Measurements from ENCODE around the gene GAN.
A peak's percentile ranks its signal among the peaks of the same experiment; 100 is the strongest.
"Not testable (repeated sequence)": the region's sequence is repeated elsewhere in the genome, so short reads cannot be mapped to it uniquely, and the experiment has no call there.

The GAN gene

DNA sequence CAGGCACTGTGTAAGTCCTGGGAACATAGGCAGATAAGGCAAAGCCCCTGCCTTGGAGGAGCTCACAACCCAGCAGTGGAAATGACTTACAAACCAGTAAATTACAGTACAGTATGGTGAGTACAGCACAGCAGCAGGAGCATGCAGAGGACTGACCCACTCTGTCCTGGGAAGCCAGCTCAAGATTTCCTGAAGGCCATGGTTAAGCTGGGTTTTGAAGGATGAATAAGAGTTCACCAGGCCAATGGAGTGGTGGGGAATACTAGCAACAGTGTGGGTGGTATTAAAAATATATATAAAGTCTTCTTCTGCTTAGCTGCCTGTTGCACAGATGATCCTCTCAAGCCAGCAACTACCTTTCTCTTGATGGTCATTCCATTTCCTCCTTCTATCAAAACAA is 3.0 kb upstream of the GAN start:
- DNase-seq = no peak

DNA sequence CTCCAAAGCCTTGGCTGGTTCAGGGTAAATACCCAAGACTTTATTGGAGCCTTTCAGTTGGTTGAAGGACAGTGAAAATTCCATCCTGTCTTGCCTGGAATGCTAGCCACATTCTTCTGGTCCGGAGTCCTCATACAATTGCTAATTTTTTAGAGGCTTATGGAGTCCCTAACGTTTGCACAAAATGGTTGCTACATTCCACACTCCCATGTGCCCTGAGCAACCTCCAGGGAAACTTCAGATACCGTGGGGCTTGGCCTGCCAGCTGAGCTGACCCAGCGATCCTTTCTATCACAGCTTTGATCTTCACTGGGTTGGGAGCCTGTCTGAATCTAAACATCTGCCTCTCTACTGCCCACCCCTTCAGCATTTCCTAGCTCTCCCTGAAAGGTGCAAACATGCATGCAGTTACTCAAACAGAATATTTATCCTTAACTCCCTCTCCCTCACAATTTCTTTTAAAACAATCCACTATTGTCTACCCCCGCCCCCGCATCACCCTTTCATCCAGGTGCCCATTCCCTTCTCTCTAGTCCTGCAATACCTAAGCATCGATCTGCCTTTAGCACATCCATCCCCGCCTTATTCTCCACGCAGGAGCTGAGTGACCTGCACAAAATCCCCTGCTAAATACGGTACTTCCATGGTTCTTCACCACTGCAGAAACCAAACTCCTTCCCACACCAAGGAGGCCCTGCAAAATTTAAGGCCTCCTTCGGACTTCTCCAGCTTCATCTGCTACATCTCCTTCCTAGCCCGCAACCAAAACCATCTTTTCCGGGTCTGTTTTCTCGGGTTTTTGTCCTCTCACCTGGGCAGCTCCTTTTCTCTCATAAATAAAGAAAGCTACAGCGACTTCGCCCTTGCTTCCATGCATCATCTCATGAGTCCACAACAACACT is 810 bp upstream of the GAN start:
- no peak for DNase-seq

DNA sequence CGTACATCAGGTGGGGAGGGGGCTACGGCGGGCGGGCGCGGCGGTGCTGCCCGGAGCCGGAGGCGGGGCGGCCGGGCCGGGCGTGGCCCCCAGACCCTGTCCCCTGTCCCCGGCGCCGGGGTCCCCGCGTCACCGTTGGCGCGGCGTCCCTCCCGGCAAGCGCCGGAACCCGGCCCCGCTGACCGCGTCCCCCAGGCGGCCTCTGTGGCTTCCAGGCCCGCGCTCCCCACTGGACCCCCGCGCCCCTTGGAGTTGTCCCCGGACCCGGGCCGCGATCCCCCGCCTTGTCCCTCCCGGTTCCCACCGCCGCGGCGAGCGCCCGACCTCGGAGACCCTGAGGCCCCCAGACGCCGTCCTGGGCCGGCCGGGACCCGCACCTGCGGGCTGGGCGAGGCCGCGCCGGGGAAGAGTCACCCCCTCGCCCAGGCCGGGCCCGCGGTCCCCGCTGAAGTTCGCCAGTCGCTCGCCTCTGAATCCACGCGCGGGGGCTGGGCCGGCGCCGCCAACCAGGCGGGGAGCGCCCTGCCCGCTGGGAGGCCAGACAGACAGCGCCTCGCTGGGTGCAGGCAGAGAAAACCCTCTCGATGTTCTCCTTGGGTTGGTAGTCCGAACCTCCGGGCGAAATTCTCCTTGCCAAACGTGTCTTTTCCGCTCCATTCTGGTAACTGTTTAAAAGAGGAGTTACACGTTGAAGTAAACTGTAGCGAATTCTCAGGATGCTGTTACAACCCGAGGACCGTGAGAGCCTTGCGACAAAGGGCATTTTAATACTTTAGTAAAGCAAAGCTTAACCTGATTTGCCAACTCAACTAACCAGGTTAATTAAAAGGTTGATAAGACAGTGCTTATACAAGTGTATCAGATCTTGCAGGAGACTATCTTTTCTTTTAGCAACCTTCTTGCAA is 761 bp downstream of the GAN start:
- DNase-seq = peak; percentile 49

- no peak for DNase-seq
These were observed 1.4 kb downstream of the GAN start for GRCh38 chr16:81316176-81316496.

- DNase-seq = no peak
These were observed 3.9 kb downstream of the GAN start for GRCh38 chr16:81318711-81319110.

GRCh38 chr16:81319221-81319912 is 4.6 kb downstream of the GAN start:
- DNase-seq = no peak

DNA sequence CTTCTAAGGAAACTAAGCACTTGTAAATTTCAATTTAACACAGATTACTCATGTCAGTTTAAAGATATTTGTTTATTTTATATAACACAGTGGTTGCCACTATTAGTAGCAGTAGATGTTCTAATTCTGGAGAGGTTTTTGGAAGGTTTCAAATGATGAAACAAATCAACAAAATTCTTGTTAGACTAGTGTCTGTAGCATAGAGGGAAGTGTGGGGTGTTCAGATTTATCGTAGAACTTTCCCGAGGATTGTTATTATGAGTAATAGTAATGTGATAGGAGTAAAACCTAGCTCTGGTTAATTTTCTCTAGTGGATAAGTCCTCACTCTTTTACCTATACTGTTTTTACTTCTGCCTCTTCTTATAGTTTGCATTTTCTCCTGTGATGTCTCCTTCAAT is 6.3 kb downstream of the GAN start:
- DNase-seq = no peak

DNA sequence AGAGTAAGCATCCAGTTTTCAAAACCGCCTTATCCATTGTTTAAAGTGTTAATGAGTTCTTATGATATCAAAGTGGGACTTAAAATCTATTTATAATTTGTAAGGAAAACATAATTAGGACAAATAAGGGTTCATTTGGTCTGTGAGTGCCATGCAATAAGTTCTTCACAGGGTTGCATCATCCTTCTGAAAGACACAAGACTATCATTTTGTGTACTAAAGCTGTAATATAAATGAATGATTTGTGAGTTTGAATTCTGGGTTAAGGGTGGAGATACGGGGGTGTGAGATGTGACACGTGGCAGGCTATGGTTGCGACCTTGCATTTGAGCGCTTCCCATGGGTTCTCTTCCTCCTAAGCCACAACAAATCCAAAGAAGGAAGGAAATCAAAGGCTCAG is 6.8 kb downstream of the GAN start:
- no peak for DNase-seq

DNA sequence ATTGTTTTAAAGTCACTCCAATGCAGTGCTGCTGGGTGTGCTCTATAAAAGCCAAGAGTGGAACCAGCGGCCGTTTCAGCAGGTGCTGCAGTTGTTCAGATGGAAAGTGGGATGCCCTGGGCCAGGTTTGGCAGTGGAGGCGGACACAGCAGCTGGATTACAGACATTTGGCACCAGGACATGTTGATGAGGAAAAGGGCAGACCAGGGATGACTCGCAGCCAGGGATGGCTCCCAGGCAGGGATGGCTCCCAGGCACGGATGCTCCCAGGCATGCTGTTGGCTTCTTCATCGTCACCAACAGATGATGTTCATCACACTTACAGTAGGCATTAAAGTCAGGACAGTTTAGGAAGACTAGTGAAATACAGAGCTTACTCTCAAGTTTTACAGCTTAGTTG is 10.0 kb downstream of the GAN start:
- DNase-seq = no peak

- no peak for DNase-seq
These were observed 12.2 kb downstream of the GAN start for GRCh38 chr16:81327011-81327410.

GRCh38 chr16:81327447-81328196 is 12.9 kb downstream of the GAN start:
- no peak for DNase-seq

DNA sequence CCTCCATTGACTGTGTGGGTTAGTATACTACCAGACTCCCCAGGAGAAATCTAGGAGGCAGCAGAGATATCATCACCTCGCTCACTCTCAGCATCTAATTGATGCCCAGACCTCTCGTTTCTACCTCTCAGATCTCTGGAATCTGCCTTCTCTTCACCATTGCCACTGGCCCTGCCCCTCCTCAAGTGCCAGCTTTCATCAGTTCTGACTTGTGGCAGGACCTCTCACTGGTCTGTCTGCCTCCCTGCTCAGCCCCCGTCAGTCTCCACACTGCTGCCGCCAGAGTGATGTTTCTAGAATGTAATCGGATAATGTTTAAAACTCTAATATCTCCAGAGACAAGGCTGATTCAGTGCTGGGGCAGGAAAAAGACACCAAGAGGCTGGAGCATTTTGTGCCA is 15.2 kb downstream of the GAN start:
- no peak for DNase-seq

- DNase-seq = no peak
These were observed 18.6 kb downstream of the GAN start for GRCh38 chr16:81333356-81333755.

DNA sequence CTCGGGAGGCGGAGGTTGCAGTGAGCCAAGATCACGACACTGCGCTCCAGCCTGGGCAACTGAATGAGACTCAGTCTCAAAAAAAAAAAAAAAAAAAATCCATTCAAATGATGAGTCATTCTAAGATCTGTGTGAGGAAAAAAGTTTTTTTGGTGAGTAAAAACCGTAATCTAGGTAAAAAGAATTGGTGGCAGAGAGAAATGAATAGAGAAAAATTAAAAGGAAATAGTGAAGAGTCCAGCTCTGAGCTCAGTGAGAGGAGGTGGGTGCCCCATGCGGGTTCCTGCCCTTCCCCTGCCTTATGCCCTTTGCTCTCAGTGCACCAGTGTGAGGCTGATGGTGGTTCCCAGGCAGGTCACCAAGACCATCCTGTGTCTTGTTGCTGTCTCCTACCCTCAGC is 20.9 kb downstream of the GAN start:
- DNase-seq = peak; percentile 75

- no peak for DNase-seq
These were observed 22.3 kb downstream of the GAN start for GRCh38 chr16:81337097-81337496.

DNA sequence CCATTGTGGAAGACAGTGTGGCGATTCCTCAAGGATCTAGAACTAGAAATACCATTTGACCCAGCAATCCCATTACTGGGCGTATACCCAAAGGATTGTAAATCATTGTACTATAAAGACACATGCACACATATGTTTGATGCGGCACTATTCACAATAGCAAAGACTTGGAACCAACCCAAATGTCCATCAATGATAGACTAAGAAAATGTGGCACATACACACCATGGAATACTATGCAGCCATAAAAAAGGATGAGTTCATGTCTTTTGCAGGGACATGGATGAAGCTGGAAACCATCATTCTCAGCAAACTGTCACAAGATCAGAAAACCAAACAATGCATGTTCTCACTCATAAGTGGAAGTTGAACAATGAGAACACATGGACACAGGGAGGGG is 30.4 kb downstream of the GAN start:
- not testable (repeated sequence) for DNase-seq

DNA sequence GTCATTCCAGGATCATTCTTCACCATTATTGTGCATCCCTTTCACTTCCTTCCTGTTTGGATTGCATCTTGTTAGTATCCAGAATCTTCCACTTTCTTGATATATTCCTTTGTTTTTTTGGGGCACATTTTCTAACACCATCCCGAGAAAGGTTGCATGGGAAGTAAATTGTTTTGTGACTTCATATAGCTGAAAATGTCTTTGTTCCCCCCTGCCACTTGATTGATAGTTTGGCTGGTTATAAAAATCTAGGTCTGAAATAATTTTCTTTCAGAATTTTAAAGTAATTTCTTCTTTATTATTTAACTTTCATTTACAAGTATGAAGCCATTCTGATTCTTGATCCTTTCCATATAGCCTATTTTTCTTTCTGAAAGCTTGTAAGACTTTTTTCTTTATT is 32.7 kb downstream of the GAN start:
- no peak for DNase-seq

DNA sequence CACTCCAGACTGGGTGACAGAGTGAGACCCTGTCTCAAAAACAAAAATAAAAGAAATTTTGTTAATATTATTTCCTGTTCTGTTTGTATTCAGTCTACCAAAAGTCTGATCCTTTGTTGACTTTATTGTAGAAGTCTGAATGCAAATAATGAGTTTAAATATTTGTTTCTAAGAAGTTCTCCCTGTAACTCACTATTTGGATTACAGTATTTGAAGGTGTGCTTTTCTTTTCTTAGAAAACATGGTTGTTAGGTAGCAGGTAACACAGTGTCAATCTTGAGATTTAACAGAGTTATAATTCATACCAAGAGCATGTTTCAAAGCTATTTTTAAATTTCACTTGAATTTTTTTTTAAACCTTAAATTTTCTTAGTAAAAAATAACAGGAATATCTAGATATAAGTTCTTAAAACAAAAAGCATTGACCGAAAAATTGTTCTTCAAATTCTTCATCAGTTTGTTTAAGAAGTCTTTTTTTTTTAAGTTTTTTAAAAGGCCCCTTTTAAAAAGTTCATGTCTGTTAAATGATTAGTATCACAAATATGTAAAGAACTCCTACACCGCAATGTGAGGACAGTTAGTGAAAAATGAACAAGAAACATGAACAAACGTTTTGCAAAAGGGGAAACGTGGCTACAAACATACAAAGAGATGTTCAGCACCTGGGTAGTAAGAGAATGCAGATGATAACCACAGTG is 35.0 kb downstream of the GAN start:
- DNase-seq = no peak

- no peak for DNase-seq
These were observed 35.5 kb downstream of the GAN start for GRCh38 chr16:81350306-81350615.

DNA sequence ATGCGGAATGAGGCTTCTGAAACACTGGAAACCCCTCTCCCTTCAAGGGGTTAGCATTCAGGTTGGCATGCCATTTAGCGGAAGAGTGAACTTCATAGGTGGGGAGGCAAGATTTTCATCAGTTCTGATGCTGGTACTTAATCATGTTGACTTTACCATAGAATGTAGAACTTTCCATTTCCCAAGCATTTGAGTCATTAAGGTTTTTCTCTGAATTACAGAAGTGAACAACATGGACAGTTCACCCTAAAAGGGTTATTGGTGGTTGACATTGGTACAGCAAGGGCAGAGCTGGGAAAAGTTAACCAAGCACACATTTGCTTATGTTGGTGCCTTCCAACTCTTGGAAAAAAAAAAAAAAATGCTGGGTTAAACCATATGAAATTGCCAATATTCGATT is 39.1 kb downstream of the GAN start:
- DNase-seq = peak; percentile 27

DNA sequence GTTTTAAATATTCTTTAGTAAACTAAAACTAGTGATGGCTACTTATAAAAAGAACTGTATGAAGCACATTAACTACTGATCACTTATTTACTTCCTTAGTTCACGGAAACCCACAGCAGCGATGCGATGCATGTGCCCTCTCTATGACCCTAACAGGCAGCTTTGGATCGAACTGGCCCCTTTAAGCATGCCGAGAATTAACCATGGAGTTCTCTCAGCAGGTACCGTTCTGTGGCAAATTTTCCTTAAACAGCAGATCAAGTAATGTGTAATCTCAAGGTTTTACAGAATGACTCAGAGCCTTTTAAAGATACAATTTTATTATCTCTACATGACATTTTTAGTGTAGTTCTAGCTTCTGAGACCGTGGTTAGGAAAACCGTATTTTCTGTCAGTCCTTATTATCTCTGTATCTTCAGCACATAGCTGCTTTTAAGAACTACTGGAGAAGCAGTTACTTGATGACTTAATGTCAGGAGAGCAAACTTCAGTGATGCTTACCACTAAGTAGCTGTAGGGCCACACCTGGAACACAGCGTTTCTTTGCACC is 43.0 kb downstream of the GAN start:
- DNase-seq = no peak

GRCh38 chr16:81358860-81359259 is 44.1 kb downstream of the GAN start:
- no peak for DNase-seq
